CD14-positive monocyte (primary cell): ENCODE results near the gene YIPF4. TPM values are rescaled to one million over a fixed set of nuclear protein-coding genes. Genes with fewer than 3 reads are reported as not detected.

Source experiments
- DNase-seq, 3 donors: peaks; one replicate each; pipeline ENCODE4 v3.0.0-alpha.2; 2011 to 2022
- H2AFZ ChIP-seq: 2 replicates; pipeline ENCODE4 v1.6.0; 2012; ENCODE audit warnings: mild to moderate bottlenecking, low read depth, low read length, inconsistent platforms; ENCODE audit not compliant: insufficient read depth, poor library complexity, severe bottlenecking
- H3K27ac ChIP-seq, 2 donors: 1 replicate in 1 of 2; 2 replicates in 1 of 2; pipeline ENCODE4 v1.5.1; 2012 to 2013; ENCODE audit warnings: low read length in 2 of 2, control low read depth in 1 of 2, inconsistent platforms in 1 of 2, low read depth in 1 of 2, mild to moderate bottlenecking in 1 of 2
- H3K27me3 ChIP-seq, 2 donors: one replicate each; pipeline versions ENCODE4 v1.6.0 to v1.6.1; 2011 to 2013; ENCODE audit warnings: low read length in 2 of 2; ENCODE audit not compliant: control insufficient read depth in 2 of 2, insufficient read depth in 2 of 2
- H3K36me3 ChIP-seq, 2 donors: replicated peaks in 1 of 2; 1 replicate in 1 of 2; 2 replicates in 1 of 2; pipeline versions ENCODE4 v1.5.1 to v1.6.1; 2012 to 2013; ENCODE audit warnings: low read length in 2 of 2, control low read depth in 1 of 2, inconsistent platforms in 1 of 2, mild to moderate bottlenecking in 1 of 2; ENCODE audit not compliant: insufficient read depth in 2 of 2, control insufficient read depth in 1 of 2
- H3K4me1 ChIP-seq, 2 donors: 1 replicate in 1 of 2; 2 replicates in 1 of 2; pipeline versions ENCODE4 v1.5.1 to v1.6.1; 2012 to 2013; ENCODE audit warnings: low read length in 2 of 2, control low read depth in 1 of 2, inconsistent platforms in 1 of 2, mild to moderate bottlenecking in 1 of 2, moderate library complexity in 1 of 2; ENCODE audit not compliant: insufficient read depth in 2 of 2, control insufficient read depth in 1 of 2
- H3K4me2 ChIP-seq: replicated peaks from 2 replicates; pipeline ENCODE3; 2012; ENCODE audit warnings: low read length, moderate library complexity, mild to moderate bottlenecking; ENCODE audit not compliant: poor library complexity, severe bottlenecking; ENCODE audit errors: extremely low read depth
- H3K4me3 ChIP-seq, 3 experiments: fragments of 200-600 bp in 1 of 3; sonication (generic) in 1 of 3; replicated peaks in 1 of 3; 1 replicate in 2 of 3; 2 replicates in 1 of 3; pipeline ENCODE4 v1.5.1; 2011 to 2013; ENCODE audit warnings: low read length in 3 of 3, mild to moderate bottlenecking in 3 of 3, control low read depth in 2 of 3, low read depth in 2 of 3, inconsistent platforms in 1 of 3, moderate library complexity in 1 of 3
- H3K79me2 ChIP-seq: 2 replicates; pipeline ENCODE4 v1.6.0; 2012; ENCODE audit warnings: mild to moderate bottlenecking, control low read depth, inconsistent platforms, low read length, moderate library complexity; ENCODE audit not compliant: insufficient read depth
- H3K9ac ChIP-seq: 2 replicates; pipeline ENCODE4 v1.6.0; 2017; ENCODE audit warnings: low read length, mild to moderate bottlenecking; ENCODE audit not compliant: insufficient read depth, poor library complexity, severe bottlenecking
- H3K9me3 ChIP-seq, 2 donors: replicated peaks in 1 of 2; 1 replicate in 1 of 2; 2 replicates in 1 of 2; pipeline versions ENCODE4 v1.5.1 to v1.6.1; 2012 to 2013; ENCODE audit warnings: low read length in 2 of 2, control low read depth in 1 of 2; ENCODE audit not compliant: control insufficient read depth in 1 of 2, insufficient read depth in 1 of 2
- H4K20me1 ChIP-seq: 2 replicates; pipeline ENCODE4 v1.6.0; 2012; ENCODE audit warnings: mild to moderate bottlenecking, low read length, control low read depth, moderate library complexity; ENCODE audit not compliant: insufficient read depth
- H3K27ac Mint-ChIP-seq, 7 donors: one replicate each; pipeline ENCODE4 v1.8.0; 2020; ENCODE audit warnings: mild to moderate bottlenecking in 7 of 7, mixed read lengths in 7 of 7, moderate library complexity in 6 of 7, inconsistent platforms in 2 of 7
- H3K27me3 Mint-ChIP-seq, 3 donors: one replicate each; pipeline ENCODE4 v1.8.0; 2021 to 2022; ENCODE audit warnings: low read depth in 3 of 3, mild to moderate bottlenecking in 3 of 3, mixed read lengths in 3 of 3, moderate library complexity in 3 of 3, inconsistent platforms in 1 of 3
- H3K36me3 Mint-ChIP-seq, 2 donors: one replicate each; pipeline ENCODE4 v1.8.0; 2020; ENCODE audit warnings: mixed read lengths in 2 of 2, inconsistent platforms in 1 of 2, mild to moderate bottlenecking in 1 of 2
- H3K4me1 Mint-ChIP-seq: one replicate; pipeline ENCODE4 v1.8.0; 2020; ENCODE audit warnings: mild to moderate bottlenecking, mixed read lengths
- H3K4me3 Mint-ChIP-seq, 2 donors: one replicate each; pipeline ENCODE4 v1.8.0; 2020; ENCODE audit warnings: mild to moderate bottlenecking in 2 of 2, mixed read lengths in 2 of 2, moderate library complexity in 1 of 2
- H3K9me3 Mint-ChIP-seq, 7 donors: one replicate each; pipeline ENCODE4 v1.8.0; 2020 to 2022; ENCODE audit warnings: mixed read lengths in 7 of 7, mild to moderate bottlenecking in 6 of 7, moderate library complexity in 6 of 7, inconsistent platforms in 2 of 7
- CTCF ChIP-seq: fragments of 200-600 bp; IDR thresholded peaks from one replicate; pipeline ENCODE4 v1.8.0; 2022; ENCODE audit warnings: antibody characterized with exemption, mild to moderate bottlenecking
- WGBS: methylation state at CpG from one replicate; pipeline ENCODE4 v1.1.5; 2013; ENCODE audit warnings: missing lambda C conversion rate; ENCODE audit not compliant: insufficient coverage; 5-methylcytosine and 5-hydroxymethylcytosine counted together
- intact Hi-C, 2 donors: fragments of 100-400 bp; cut with micrococcal nuclease; formaldehyde crosslinking; loops; one replicate each; pipeline versions ENCODE4 v1.15.0 to v1.15.1; 2023
- polyA plus RNA-seq, 3 donors: library from polyadenylated mRNA; depleted of rRNA in 1 of 3; unstranded in 2 of 3; stranded (reverse) in 1 of 3; fragments of 300-500 nt in 2 of 3; fragments of >200 nt in 1 of 3; fragmentation: Illumina TruSeq in 2 of 3; gene quantifications; 1 replicate in 2 of 3; 2 replicates in 1 of 3; pipeline ENCODE4 v1.2.3, GENCODE V29; 2012 to 2021

The YIPF4 gene
- polyA plus RNA-seq, 3 donors, result 1.5 to 25.7 (median 20.0) TPM

GRCh38 chr2:32260376-32260775 is 17.3 kb upstream of the YIPF4 start:
- Mint-ChIP-seq H3K4me3 (no peak overlapping the region), H3K36me3 (peaks cover 44 to 63% of the 10 kb centered on the region in 2 donors), H3K9me3 (peaks cover 0 to 2% (median 0%) of the 10 kb centered on the region in 7 donors), H3K4me1 (peaks cover 57% of the 10 kb centered on the region), H3K27ac (no peak overlapping the region), H3K27me3 (peaks cover 0 to 1% (median 0%) of the 10 kb centered on the region in 3 donors)
- Histone ChIP-seq H3K4me3 (no peak overlapping the region), H3K4me2 (no peak overlapping the region), H3K36me3 (peaks cover 26 to 51% of the 10 kb centered on the region in 2 donors), H2AFZ (no peak overlapping the region), H3K79me2 (peaks cover 89% of the 10 kb centered on the region), H3K9me3 (no peaks in the 10 kb centered on the region), H3K27me3 (no peaks in the 10 kb centered on the region), H3K9ac (no peak overlapping the region), H3K4me1 (peaks cover 33 to 53% of the 10 kb centered on the region in 2 donors), H3K27ac (peak overlapping the region in 1 of 2 donors; percentile 44), H4K20me1 (peaks cover 52% of the 10 kb centered on the region)
- no peak for DNase-seq
- WGBS, result 90% methylated on average over 2 of the region's 2 CpGs
- no peak for TF ChIP-seq CTCF
- intact Hi-C loops, result loop anchor here (5.0 to 10.0 kb wide), 3 partner anchors 94 to 224 kb away; partner anchors contain the start of gene BIRC6 (in 2 of the 2)

GRCh38 chr2:32262105-32262504 is 15.6 kb upstream of the YIPF4 start:
- H3K27me3 ChIP-seq, result no peaks in the 10 kb centered on the region
- H3K36me3 Mint-ChIP-seq, result peaks cover 34 to 52% of the 10 kb centered on the region in 2 donors
- peak overlapping the region; percentile 93 to 95 for H3K27ac ChIP-seq
- H2AFZ ChIP-seq, result peak overlapping the region; percentile 26
- H3K9me3 ChIP-seq, result no peaks in the 10 kb centered on the region
- peak overlapping the region; percentile 52 for H3K9ac ChIP-seq
- H3K79me2 ChIP-seq, result peaks cover 78% of the 10 kb centered on the region
- intact Hi-C loops, result loop anchor here (5.0 to 10.0 kb wide), 3 partner anchors 93 to 223 kb away; partner anchors contain the start of gene BIRC6 (in 2 of the 2)
- peak overlapping the region; percentile 66 to 86 for H3K4me3 Mint-ChIP-seq
- 60% methylated on average over 1 of the region's 3 CpGs for WGBS
- H3K4me2 ChIP-seq, result peak overlapping the region; percentile 99
- H3K36me3 ChIP-seq, result peaks cover 13 to 34% of the 10 kb centered on the region in 2 donors
- DNase-seq, result peak; percentile 90 to 94 (median 93)
- peaks cover 47 to 68% of the 10 kb centered on the region in 2 donors for H3K4me1 ChIP-seq
- H3K4me3 ChIP-seq, result peak overlapping the region; percentile 36 to 86 (median 67)
- peak overlapping the region; percentile 93 to 97 (median 96) for H3K27ac Mint-ChIP-seq
- H3K9me3 Mint-ChIP-seq, result peaks cover 0 to 2% (median 0%) of the 10 kb centered on the region in 7 donors
- peaks cover 0 to 1% (median 0%) of the 10 kb centered on the region in 3 donors for H3K27me3 Mint-ChIP-seq
- peaks cover 69% of the 10 kb centered on the region for H3K4me1 Mint-ChIP-seq
- peaks cover 36% of the 10 kb centered on the region for H4K20me1 ChIP-seq
- TF ChIP-seq CTCF, result no peak
